BJ (cell line): Measurements from ENCODE around the gene HLF. TPM values are rescaled to one million over a fixed set of nuclear protein-coding genes. Genes with fewer than 3 reads are reported as not detected.

ENCODE experiments used
- CTCF ChIA-PET: fragments of 350-600 bp; formaldehyde crosslinking; extraction: SDS; loops from one replicate; lab custom pipeline; 2021; ENCODE audit warnings: antibody characterized with exemption, inconsistent platforms; lab: Yijun Ruan, JAX
- POLR2A ChIA-PET: fragments of 300-600 bp; sonication (Branson Sonifier 250); formaldehyde crosslinking; extraction: SDS; loops from one replicate; lab custom pipeline; 2021; ENCODE audit warnings: antibody characterized with exemption; lab: Charles Lee
- DNase-seq: peaks from one replicate; pipeline ENCODE4 v3.0.0-alpha.2; 2011; ENCODE audit warnings: low read depth
- H3K27me3 ChIP-seq: 2 replicates; pipeline ENCODE4 v1.6.0; 2011; ENCODE audit warnings: low read length; ENCODE audit not compliant: control insufficient read depth, insufficient read depth
- H3K36me3 ChIP-seq: 2 replicates; pipeline ENCODE4 v1.5.1; 2011; ENCODE audit warnings: low read length; ENCODE audit not compliant: control insufficient read depth, insufficient read depth
- H3K4me3 ChIP-seq: 2 replicates; pipeline ENCODE4 v1.5.1; 2011; ENCODE audit warnings: low read depth, mild to moderate bottlenecking, control low read depth, low read length
- polyA plus RNA-seq: library from polyadenylated mRNA; depleted of rRNA; stranded (reverse); fragments of >200 nt; gene quantifications from 2 replicates; pipeline ENCODE4 v1.2.3, GENCODE V29; 2011
- TF ChIP-seq, protein P1 (sequence below): IDR thresholded peaks from 2 replicates; pipeline ENCODE4 v1.5.1; 2011; ENCODE audit warnings: low read depth, mild to moderate bottlenecking, control low read depth, inconsistent platforms, low read length, moderate library complexity; ENCODE audit not compliant: insufficient read depth

HLF gene
- polyA plus RNA-seq, 1 experiment, result not detected

DNA sequence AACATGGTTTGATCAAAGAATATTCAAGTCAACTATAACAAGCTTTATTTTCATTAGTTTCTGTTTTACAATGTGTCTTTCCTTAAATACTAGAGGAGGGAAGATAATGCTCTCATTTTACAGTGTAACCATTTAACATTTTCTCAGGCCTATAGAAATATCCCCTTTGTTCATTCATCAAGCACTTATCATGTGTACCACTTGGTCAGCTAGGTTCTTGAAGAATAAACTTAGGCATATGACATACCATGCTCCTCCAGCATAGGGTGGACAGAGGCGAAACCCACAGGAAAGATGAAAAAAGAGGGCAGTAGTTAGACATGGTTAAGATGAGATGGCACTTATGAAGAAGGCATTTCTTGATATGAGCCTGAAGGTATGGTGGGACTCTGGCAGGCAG, 34.0 kb upstream of the HLF start:
- TF ChIP-seq, protein P1, sequence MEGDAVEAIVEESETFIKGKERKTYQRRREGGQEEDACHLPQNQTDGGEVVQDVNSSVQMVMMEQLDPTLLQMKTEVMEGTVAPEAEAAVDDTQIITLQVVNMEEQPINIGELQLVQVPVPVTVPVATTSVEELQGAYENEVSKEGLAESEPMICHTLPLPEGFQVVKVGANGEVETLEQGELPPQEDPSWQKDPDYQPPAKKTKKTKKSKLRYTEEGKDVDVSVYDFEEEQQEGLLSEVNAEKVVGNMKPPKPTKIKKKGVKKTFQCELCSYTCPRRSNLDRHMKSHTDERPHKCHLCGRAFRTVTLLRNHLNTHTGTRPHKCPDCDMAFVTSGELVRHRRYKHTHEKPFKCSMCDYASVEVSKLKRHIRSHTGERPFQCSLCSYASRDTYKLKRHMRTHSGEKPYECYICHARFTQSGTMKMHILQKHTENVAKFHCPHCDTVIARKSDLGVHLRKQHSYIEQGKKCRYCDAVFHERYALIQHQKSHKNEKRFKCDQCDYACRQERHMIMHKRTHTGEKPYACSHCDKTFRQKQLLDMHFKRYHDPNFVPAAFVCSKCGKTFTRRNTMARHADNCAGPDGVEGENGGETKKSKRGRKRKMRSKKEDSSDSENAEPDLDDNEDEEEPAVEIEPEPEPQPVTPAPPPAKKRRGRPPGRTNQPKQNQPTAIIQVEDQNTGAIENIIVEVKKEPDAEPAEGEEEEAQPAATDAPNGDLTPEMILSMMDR, result no peak
- H3K27me3 ChIP-seq, result no peaks in the 10 kb centered on the region
- ChIA-PET POLR2A (no interaction called here), CTCF (interaction anchor here (1.7 kb wide), 1 partner anchor 10 kb away, joined by 4 read pairs; no protein-coding TSS in a partner anchor)
- no peaks in the 10 kb centered on the region for H3K36me3 ChIP-seq
- no peak overlapping the region for H3K4me3 ChIP-seq
- DNase-seq, result no peak

DNA sequence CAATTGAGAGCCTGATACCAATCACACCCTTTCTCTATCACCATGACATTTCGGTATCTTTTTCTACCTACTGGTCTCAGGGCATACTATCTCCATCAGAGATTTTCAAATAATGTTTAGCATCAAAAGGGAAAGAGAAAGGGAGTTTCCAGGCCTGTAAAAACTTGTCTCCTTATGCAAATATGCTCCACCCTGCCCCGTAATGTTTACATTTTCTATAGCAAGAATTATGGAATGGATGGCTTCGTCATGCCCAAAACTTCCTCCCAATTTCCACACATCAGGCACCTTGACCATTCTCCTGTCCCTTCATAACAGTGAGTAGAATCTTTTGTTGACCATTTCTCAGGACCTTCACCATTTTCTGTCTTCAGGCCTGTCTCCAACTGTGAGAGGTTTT, 30.9 kb upstream of the HLF start:
- TF ChIP-seq, protein P1, result no peak
- POLR2A ChIA-PET, result no interaction called here
- no peak for DNase-seq
- CTCF ChIA-PET, result no interaction called here
- no peaks in the 10 kb centered on the region for H3K27me3 ChIP-seq
- no peaks in the 10 kb centered on the region for H3K36me3 ChIP-seq
- H3K4me3 ChIP-seq, result no peak overlapping the region

DNA sequence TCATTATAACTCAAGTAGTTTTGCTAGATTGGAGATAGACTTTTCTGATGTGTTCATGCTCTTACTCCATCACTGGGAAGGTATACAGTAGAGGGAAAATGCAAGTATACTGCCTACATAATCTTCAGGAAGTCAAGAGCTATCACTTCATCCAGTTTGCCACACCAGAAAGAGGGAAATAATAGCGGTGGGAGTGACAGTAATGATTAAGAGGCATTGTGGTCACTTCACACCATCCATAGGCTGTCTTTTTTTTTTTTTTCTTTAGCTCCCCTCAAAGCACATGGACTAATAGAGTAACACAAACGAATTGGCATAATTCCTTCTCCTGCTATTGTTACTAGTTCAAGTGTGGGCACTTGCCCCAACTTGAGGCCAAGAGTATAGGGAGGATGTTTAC, 28.4 kb upstream of the HLF start:
- H3K36me3 ChIP-seq, result no peaks in the 10 kb centered on the region
- ChIA-PET CTCF (interaction anchor here (1.0 to 2.2 kb wide), 2 partner anchors 14 to 58 kb away, joined by 3 to 6 read pairs; no protein-coding TSS in a partner anchor), POLR2A (no interaction called here)
- TF ChIP-seq, protein P1, result no peak
- DNase-seq, result no peak
- H3K4me3 ChIP-seq, result no peak overlapping the region
- no peaks in the 10 kb centered on the region; the same call in 1 of the 2 replicates for H3K27me3 ChIP-seq

DNA sequence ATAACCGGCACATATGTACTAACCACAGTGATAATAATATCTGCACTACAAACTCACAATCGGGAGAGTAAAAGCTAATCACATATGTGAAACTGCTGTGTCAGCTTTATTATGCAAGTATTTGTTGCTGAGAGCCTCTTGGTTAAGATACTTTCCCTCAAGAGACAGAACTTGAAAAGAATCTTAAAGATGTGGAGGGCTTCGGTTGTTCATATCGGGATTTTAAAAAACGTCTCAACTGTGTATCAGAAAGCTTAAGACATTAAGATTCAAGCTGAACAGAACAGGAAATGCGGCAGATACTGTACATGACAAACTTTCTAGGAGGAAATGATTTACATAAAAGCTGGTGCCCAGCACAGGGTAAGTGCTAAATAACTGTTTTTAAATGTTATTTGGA, 27.5 kb upstream of the HLF start:
- ChIA-PET CTCF (interaction anchor here (1.0 to 2.2 kb wide), 2 partner anchors 15 to 57 kb away, joined by 3 to 6 read pairs; no protein-coding TSS in a partner anchor), POLR2A (interaction anchor here (0.6 kb wide), 1 partner anchor 31 kb away, joined by 3 read pairs; no protein-coding TSS in a partner anchor)
- H3K27me3 ChIP-seq, result no peaks in the 10 kb centered on the region; the same call in 1 of the 2 replicates
- no peaks in the 10 kb centered on the region for H3K36me3 ChIP-seq
- no peak overlapping the region for H3K4me3 ChIP-seq
- DNase-seq, result no peak
- TF ChIP-seq, protein P1, result no peak

DNA sequence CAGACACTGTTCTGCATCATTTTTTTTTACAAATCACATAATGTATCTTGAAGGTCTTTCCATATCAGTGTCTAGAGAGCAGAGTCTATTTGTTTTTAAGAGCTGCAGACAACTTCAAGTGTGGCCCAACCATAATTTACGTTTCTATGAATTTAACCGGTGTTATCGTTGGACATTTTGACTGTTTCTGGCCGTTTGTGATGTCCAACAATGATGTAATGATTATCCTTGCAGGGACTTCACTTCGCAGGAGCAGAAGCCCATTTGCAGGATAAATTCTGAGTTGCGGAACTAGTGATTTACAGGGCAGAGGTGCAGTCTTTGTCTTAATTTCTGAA, 26.9 kb upstream of the HLF start:
- H3K36me3 ChIP-seq, result no peaks in the 10 kb centered on the region
- ChIA-PET CTCF (interaction anchor here (1.5 to 2.2 kb wide), 2 partner anchors 15 to 56 kb away, joined by 4 to 6 read pairs; no protein-coding TSS in a partner anchor), POLR2A (interaction anchor here (0.6 kb wide), 1 partner anchor 31 kb away, joined by 3 read pairs; no protein-coding TSS in a partner anchor)
- TF ChIP-seq, protein P1, result no peak
- DNase-seq, result no peak
- H3K4me3 ChIP-seq, result peak overlapping the region; percentile 40
- no peaks in the 10 kb centered on the region; the same call in 1 of the 2 replicates for H3K27me3 ChIP-seq
